Muscle layer of colon (tissue), 2 donors: ENCODE data around the gene WNT7B.

Experiments used
- H3K27ac ChIP-seq: one replicate; pipeline ENCODE4 v1.7.0; 2013; ENCODE audit warnings: low read depth, mild to moderate bottlenecking, low read length, moderate library complexity
- H3K27me3 ChIP-seq, 2 donors: one replicate each; pipeline ENCODE4 v1.7.0; 2013; ENCODE audit warnings: low read length in 2 of 2, mild to moderate bottlenecking in 2 of 2; ENCODE audit not compliant: insufficient read depth in 2 of 2, control insufficient read depth in 1 of 2
- H3K36me3 ChIP-seq: one replicate; pipeline ENCODE4 v1.7.0; 2013; ENCODE audit warnings: mild to moderate bottlenecking, low read length; ENCODE audit not compliant: insufficient read depth
- H3K4me1 ChIP-seq: one replicate; pipeline ENCODE4 v1.7.0; 2013; ENCODE audit warnings: mild to moderate bottlenecking, low read length; ENCODE audit not compliant: insufficient read depth
- H3K4me3 ChIP-seq, 2 donors: one replicate each; pipeline ENCODE4 v1.7.0; 2013; ENCODE audit warnings: low read length in 2 of 2, low read depth in 1 of 2, mild to moderate bottlenecking in 1 of 2, moderate library complexity in 1 of 2
- H3K9ac ChIP-seq: one replicate; pipeline ENCODE4 v1.7.0; 2013; ENCODE audit warnings: low read length
- H3K9me3 ChIP-seq: one replicate; pipeline ENCODE4 v1.7.0; 2013; ENCODE audit warnings: mild to moderate bottlenecking, low read length
- donor health status: abdominal sarcoma.
- donor health status: Adenocarcinoma of cecum.

WNT7B gene

GRCh38 chr22:45942787-45943493, 34.0 kb downstream of the WNT7B start:
- no peaks in the 10 kb centered on the region for H3K4me1 ChIP-seq
- H3K36me3 ChIP-seq, result no peaks in the 10 kb centered on the region
- H3K4me3 ChIP-seq, result no peak overlapping the region
- H3K27ac ChIP-seq, result no peak overlapping the region
- no peak overlapping the region for H3K9ac ChIP-seq
- H3K9me3 ChIP-seq, result no peaks in the 10 kb centered on the region
- no peaks in the 10 kb centered on the region for H3K27me3 ChIP-seq

GRCh38 chr22:45942344-45942743, 34.6 kb downstream of the WNT7B start:
- Histone ChIP-seq H3K4me3 (no peak overlapping the region), H3K4me1 (no peaks in the 10 kb centered on the region), H3K9me3 (no peaks in the 10 kb centered on the region), H3K36me3 (no peaks in the 10 kb centered on the region), H3K9ac (no peak overlapping the region), H3K27me3 (no peaks in the 10 kb centered on the region), H3K27ac (no peak overlapping the region)

GRCh38 chr22:45938913-45939312, 38.0 kb downstream of the WNT7B start:
- Histone ChIP-seq H3K4me1 (no peaks in the 10 kb centered on the region), H3K4me3 (no peak overlapping the region), H3K27ac (no peak overlapping the region), H3K9me3 (no peaks in the 10 kb centered on the region), H3K9ac (no peak overlapping the region), H3K36me3 (no peaks in the 10 kb centered on the region), H3K27me3 (peaks cover 0 to 20% of the 10 kb centered on the region in 2 donors)

GRCh38 chr22:45937960-45938359, 39.0 kb downstream of the WNT7B start:
- Histone ChIP-seq H3K4me1 (no peaks in the 10 kb centered on the region), H3K27me3 (peaks cover 0 to 27% of the 10 kb centered on the region in 2 donors), H3K9me3 (no peaks in the 10 kb centered on the region), H3K27ac (no peak overlapping the region), H3K4me3 (no peak overlapping the region), H3K9ac (no peak overlapping the region), H3K36me3 (no peaks in the 10 kb centered on the region)

GRCh38 chr22:45935573-45935972, 41.4 kb downstream of the WNT7B start:
- Histone ChIP-seq H3K27ac (no peak overlapping the region), H3K4me1 (no peaks in the 10 kb centered on the region), H3K9me3 (no peaks in the 10 kb centered on the region), H3K36me3 (no peaks in the 10 kb centered on the region), H3K9ac (no peak overlapping the region), H3K4me3 (no peak overlapping the region), H3K27me3 (peaks cover 0 to 51% of the 10 kb centered on the region in 2 donors)

- Histone ChIP-seq H3K36me3 (no peaks in the 10 kb centered on the region), H3K9ac (no peak overlapping the region), H3K9me3 (no peaks in the 10 kb centered on the region), H3K4me1 (no peaks in the 10 kb centered on the region), H3K27me3 (peaks cover 0 to 58% of the 10 kb centered on the region in 2 donors), H3K27ac (no peak overlapping the region), H3K4me3 (no peak overlapping the region)
Measured at GRCh38 chr22:45934659-45935341, 42.2 kb downstream of the WNT7B start.

GRCh38 chr22:45934168-45934564, 42.8 kb downstream of the WNT7B start:
- Histone ChIP-seq H3K27me3 (peaks cover 0 to 58% of the 10 kb centered on the region in 2 donors), H3K36me3 (no peaks in the 10 kb centered on the region), H3K27ac (no peak overlapping the region), H3K4me3 (no peak overlapping the region), H3K4me1 (no peaks in the 10 kb centered on the region), H3K9me3 (no peaks in the 10 kb centered on the region), H3K9ac (no peak overlapping the region)

- Histone ChIP-seq H3K4me1 (no peaks in the 10 kb centered on the region), H3K36me3 (no peaks in the 10 kb centered on the region), H3K27ac (no peak overlapping the region), H3K9me3 (no peaks in the 10 kb centered on the region), H3K27me3 (peaks cover 0 to 58% of the 10 kb centered on the region in 2 donors), H3K4me3 (no peak overlapping the region), H3K9ac (no peak overlapping the region)
Measured at GRCh38 chr22:45933506-45934167, 43.3 kb downstream of the WNT7B start.

GRCh38 chr22:45932071-45932470, 44.9 kb downstream of the WNT7B start:
- Histone ChIP-seq H3K9me3 (no peaks in the 10 kb centered on the region), H3K9ac (no peak overlapping the region)

GRCh38 chr22:45931042-45931441, 45.9 kb downstream of the WNT7B start:
- Histone ChIP-seq H3K27ac (no peak overlapping the region), H3K36me3 (no peaks in the 10 kb centered on the region), H3K4me1 (no peaks in the 10 kb centered on the region), H3K9me3 (no peaks in the 10 kb centered on the region), H3K9ac (no peak overlapping the region), H3K4me3 (no peak overlapping the region), H3K27me3 (peaks cover 0 to 57% of the 10 kb centered on the region in 2 donors)

More at GRCh38 chr22:45932071-45932470, 44.9 kb downstream of the WNT7B start:
- Histone ChIP-seq H3K27me3 (peaks cover 0 to 58% of the 10 kb centered on the region in 2 donors), H3K27ac (no peak overlapping the region), H3K4me3 (no peak overlapping the region), H3K36me3 (no peaks in the 10 kb centered on the region), H3K4me1 (no peaks in the 10 kb centered on the region)

GRCh38 chr22:45930324-45930723, 46.6 kb downstream of the WNT7B start:
- Histone ChIP-seq H3K27ac (no peak overlapping the region), H3K4me1 (no peaks in the 10 kb centered on the region), H3K9ac (no peak overlapping the region), H3K36me3 (no peaks in the 10 kb centered on the region), H3K9me3 (no peaks in the 10 kb centered on the region), H3K27me3 (peaks cover 0 to 50% of the 10 kb centered on the region in 2 donors), H3K4me3 (no peak overlapping the region)
